GM21576 (cell line): ENCODE results near the gene COL21A1.
"Not testable (repeated sequence)": the region's sequence is repeated elsewhere in the genome, so short reads cannot be mapped to it uniquely, and the experiment has no call there.

Source experiments
- ATAC-seq: cut with Tn5 transposase; IDR thresholded peaks from one replicate; pipeline ENCODE4 v1.9.1; 2021; ENCODE audit warnings: mild to moderate bottlenecking, moderate library complexity; ENCODE audit not compliant: unreplicated experiment

COL21A1 gene

DNA sequence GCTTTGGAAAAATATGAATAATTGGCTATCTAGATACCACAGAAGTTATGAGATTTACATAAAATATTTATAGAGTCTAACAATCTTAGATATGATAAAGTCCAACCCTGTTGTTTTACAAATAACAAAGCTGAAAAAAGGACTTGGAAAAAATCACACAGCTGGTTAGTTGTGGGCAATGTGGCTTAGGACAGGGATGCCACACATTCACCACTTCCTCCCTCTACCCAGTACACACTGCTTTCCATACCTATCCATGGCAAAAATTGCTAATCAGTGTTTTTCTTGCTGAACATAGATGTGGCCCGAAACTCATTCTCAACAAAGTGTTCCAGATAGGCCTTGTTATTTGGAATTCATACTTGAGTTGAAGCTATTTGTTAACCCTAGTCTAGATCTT is 224.7 kb downstream of the COL21A1 start:
- no peak for ATAC-seq

DNA sequence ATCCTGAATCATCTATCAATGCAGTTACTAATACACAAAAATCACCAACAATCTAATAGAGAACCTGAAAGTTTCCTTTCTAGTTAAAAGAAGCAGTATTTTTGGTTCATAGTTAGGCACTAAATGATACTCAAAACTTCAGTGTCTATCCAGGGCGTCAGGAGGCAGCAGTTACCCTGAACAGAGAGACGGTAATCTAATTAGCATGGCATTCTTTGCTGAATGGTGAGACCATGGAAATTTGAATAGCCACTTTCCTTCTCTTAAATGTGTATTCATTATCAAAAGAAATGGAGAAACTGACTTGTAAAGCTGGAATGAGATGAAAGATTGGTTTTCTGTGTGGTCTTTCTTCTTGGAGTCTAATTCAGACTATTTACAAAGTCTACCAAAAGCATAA is 225.4 kb downstream of the COL21A1 start:
- ATAC-seq = no peak

DNA sequence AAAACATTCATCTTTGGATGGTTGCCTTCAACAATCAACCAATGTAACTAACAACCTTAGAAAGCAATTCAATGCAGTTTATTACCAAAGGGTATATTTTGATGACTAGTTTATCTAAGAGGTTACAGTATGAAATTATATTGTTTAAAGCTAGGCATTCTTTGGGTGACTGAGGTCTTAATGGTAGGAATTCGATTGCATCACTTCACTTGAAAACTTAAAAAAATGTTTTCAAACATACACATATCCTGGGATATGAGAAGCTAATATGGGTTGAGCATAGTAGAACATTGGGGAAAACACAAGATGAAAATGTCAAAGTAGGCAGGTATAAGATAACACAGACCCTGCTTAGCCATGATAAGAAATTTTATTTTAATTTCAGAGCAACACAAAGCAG is 227.4 kb downstream of the COL21A1 start:
- ATAC-seq = no peak

DNA sequence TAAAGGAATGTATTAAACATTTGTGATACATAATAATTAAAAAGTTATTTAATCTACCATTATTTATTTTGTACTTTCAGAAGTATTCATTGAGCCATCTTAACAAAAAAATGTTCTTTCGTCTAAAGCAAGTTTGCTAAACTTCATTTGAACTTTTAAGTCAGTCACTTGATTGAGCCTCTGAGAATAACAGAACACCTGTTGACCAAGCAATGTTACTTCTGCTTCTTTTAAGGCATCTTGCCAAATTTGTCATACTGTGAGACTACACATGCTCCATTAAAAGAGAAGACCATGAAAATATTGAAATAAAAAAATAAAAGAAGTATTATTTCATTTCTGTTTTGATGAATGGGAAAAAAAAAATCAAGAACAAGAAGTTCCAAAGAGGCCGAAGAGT is 230.2 kb downstream of the COL21A1 start:
- ATAC-seq = no peak

DNA sequence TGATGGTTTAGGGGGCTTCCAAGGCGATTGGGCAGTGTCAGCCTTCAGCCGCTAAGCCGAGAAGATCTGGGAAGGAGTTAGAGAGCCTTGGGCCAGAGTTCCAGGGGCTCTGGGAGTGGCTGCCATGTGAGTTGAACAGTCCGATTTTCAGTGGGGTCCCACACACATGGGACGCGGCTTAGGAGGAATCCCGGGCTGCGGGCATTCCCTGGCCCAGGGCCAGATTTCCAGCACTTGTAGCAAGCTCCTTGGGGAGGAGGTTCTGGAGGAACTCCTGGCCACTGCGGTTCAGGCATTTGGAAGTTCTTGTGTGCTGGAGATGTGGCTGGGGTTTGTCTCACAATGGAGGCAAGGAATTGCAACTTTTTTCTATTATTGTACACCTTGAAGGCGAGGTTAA is 233.3 kb downstream of the COL21A1 start:
- not testable (repeated sequence) for ATAC-seq

DNA sequence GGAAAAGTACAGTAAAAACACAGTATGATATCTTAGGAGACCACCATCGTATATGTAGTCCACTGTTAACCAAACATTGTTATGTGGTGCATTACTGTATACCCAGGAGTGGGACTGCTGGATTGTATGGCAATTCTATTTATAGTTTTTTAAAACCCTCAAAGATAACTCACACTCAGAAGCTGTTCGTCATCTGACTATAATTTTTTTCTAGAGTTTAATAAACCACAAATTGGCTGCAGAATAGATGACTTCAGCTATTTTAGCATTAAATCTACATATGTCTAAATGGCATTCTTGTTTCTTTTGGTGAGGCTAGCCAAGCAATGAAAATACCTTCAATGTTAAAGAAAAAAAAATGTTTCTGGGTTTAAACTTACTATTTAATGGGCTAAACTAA is 237.7 kb downstream of the COL21A1 start:
- no peak for ATAC-seq
